H1 (cell line): ENCODE results near the gene HPGDS.

Source experiments
- BCL11A ChIP-seq, 2 experiments: IDR thresholded peaks; one replicate each; pipeline ENCODE4 v1.6.1; 2011; ENCODE audit warnings: low read depth in 2 of 2, low read length in 2 of 2, mild to moderate bottlenecking in 2 of 2
- BRCA1 ChIP-seq: IDR thresholded peaks from 2 replicates; pipeline ENCODE4 v1.6.1; 2012; ENCODE audit warnings: low read depth, low read length, improper control_type of control experiment
- CREB1 ChIP-seq: IDR thresholded peaks from 2 replicates; pipeline ENCODE4 v1.6.1; 2012; ENCODE audit warnings: inconsistent platforms
- JUND ChIP-seq: IDR thresholded peaks from 2 replicates; pipeline ENCODE4 v1.6.1; 2011; ENCODE audit warnings: mild to moderate bottlenecking, improper control_type of control experiment, low read length
- PHF8 ChIP-seq: fragments of 200-600 bp; sonication (generic); conservative IDR thresholded peaks from 2 replicates; pipeline ENCODE4 v1.7.1; 2012; ENCODE audit warnings: low read depth, mild to moderate bottlenecking, inconsistent platforms, low read length, moderate library complexity
- POLR2A ChIP-seq, 2 experiments: IDR thresholded peaks; 1 replicate in 1 of 2; 2 replicates in 1 of 2; pipeline ENCODE4 v1.6.1; 2011; ENCODE audit warnings: low read depth in 2 of 2, low read length in 2 of 2, mild to moderate bottlenecking in 2 of 2; ENCODE audit errors: control extremely low read depth in 1 of 2
- RFX5 ChIP-seq: IDR thresholded peaks from 2 replicates; pipeline ENCODE4 v1.6.1; 2011; ENCODE audit warnings: low read depth, low read length, improper control_type of control experiment, borderline replicate concordance
- TCF12 ChIP-seq: IDR thresholded peaks from 2 replicates; pipeline ENCODE4 v1.6.1; 2011; ENCODE audit warnings: low read depth, mild to moderate bottlenecking, low read length
- TF ChIP-seq, protein P1 (sequence below), 3 experiments: IDR thresholded peaks; 1 replicate in 2 of 3; 2 replicates in 1 of 3; pipeline versions ENCODE4 v1.5.1 to v1.6.1; 2011; ENCODE audit warnings: low read length in 3 of 3, mild to moderate bottlenecking in 3 of 3, inconsistent platforms in 2 of 3, low read depth in 1 of 3, moderate library complexity in 1 of 3; ENCODE audit not compliant: insufficient read depth in 1 of 3; ENCODE audit errors: control extremely low read depth in 1 of 3

DNA sequence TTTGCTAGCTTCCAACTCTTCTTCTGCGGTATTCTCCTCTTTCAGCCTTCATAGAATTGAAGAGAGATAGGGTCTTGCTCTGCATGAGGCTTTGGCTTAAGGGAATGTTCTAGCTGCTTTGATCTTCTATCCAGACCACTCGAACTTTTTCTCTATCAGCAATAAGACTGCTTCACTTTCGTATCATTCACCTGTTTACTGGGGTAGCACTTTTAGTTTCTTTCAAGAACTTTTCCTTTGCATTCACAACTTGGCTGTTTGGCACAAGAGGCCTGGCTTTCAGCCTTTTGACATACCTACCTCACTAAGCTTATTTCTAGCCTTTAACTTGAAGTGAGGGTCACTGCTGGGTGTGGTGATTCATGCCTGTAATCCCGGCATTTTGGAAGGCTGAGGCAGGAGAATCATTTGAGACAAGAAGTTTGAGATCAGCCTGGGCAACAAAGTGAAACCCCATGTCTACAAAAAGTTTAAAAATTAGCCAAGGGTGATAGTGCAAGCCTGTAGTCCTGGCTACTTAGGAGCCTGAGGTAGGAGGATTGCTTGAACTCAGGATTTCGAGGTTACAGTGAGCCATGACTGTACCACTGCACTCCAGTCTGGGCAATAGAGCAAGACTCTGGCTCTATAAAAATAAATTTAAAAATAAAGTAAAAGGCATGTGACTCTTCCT, 47.1 kb upstream of the HPGDS start:
- no peak for TF ChIP-seq RFX5
- no peak for TF ChIP-seq CREB1
- TF ChIP-seq PHF8 = no peak
- TF ChIP-seq BRCA1 = no peak
- no peak for TF ChIP-seq POLR2A (IDR thresholded peaks at IDR 0.05; ENCODE audit: control extremely low read depth in 1 of 2, low read depth in 2 of 2, low read length in 2 of 2)
- no peak for TF ChIP-seq BCL11A (IDR thresholded peaks at IDR 0.05; ENCODE audit: low read depth in 2 of 2, low read length in 2 of 2)
- no peak for TF ChIP-seq TCF12
- TF ChIP-seq, protein P1, sequence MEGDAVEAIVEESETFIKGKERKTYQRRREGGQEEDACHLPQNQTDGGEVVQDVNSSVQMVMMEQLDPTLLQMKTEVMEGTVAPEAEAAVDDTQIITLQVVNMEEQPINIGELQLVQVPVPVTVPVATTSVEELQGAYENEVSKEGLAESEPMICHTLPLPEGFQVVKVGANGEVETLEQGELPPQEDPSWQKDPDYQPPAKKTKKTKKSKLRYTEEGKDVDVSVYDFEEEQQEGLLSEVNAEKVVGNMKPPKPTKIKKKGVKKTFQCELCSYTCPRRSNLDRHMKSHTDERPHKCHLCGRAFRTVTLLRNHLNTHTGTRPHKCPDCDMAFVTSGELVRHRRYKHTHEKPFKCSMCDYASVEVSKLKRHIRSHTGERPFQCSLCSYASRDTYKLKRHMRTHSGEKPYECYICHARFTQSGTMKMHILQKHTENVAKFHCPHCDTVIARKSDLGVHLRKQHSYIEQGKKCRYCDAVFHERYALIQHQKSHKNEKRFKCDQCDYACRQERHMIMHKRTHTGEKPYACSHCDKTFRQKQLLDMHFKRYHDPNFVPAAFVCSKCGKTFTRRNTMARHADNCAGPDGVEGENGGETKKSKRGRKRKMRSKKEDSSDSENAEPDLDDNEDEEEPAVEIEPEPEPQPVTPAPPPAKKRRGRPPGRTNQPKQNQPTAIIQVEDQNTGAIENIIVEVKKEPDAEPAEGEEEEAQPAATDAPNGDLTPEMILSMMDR (IDR thresholded peaks at IDR 0.05; ENCODE audit: control extremely low read depth in 1 of 3, insufficient read depth in 1 of 3, low read depth in 1 of 3, low read length in 3 of 3) = no peak
- TF ChIP-seq JUND = no peak
